ENCODE data around the gene CCL14. TPM values are rescaled to one million over a fixed set of nuclear protein-coding genes. Genes with fewer than 3 reads are reported as not detected.

Gene CCL14
- total RNA-seq, 1 donor from 2014 or later, result 110 TPM

DNA sequence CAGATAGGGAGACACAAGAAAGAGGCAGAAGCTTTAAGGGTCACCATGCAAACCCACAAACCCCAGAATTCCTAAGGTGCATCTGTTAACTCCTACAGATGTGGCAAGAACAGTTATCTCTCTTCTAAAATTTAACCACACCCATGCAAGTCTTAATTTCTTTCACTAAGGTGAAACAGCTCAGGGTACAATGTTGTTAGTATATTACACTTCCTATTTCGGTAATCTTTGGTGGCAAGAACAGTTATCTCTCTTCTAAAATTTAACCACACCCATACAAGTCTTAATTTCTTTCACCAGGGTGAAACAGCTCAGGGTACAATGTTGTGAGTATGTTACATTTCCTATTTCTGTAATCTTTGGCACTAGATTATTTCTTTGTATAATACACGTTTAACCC lies 24.7 kb upstream of the CCL14 start:
- H3K9me3 ChIP-seq, result no peaks in the 10 kb centered on the region
- no peaks in the 10 kb centered on the region for H3K27me3 ChIP-seq
- DNase-seq (no peak), ATAC-seq (no peak)
- TF ChIP-seq, protein P1, sequence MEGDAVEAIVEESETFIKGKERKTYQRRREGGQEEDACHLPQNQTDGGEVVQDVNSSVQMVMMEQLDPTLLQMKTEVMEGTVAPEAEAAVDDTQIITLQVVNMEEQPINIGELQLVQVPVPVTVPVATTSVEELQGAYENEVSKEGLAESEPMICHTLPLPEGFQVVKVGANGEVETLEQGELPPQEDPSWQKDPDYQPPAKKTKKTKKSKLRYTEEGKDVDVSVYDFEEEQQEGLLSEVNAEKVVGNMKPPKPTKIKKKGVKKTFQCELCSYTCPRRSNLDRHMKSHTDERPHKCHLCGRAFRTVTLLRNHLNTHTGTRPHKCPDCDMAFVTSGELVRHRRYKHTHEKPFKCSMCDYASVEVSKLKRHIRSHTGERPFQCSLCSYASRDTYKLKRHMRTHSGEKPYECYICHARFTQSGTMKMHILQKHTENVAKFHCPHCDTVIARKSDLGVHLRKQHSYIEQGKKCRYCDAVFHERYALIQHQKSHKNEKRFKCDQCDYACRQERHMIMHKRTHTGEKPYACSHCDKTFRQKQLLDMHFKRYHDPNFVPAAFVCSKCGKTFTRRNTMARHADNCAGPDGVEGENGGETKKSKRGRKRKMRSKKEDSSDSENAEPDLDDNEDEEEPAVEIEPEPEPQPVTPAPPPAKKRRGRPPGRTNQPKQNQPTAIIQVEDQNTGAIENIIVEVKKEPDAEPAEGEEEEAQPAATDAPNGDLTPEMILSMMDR (IDR thresholded peaks at IDR 0.05), result no peak
- no peak overlapping the region for H3K4me3 ChIP-seq
- no peaks in the 10 kb centered on the region for H3K36me3 ChIP-seq
- intact Hi-C loops (cut with DNase I), result no loop called here
- H3K4me1 ChIP-seq, result no peaks in the 10 kb centered on the region
- H3K27ac ChIP-seq, result no peak overlapping the region

DNA sequence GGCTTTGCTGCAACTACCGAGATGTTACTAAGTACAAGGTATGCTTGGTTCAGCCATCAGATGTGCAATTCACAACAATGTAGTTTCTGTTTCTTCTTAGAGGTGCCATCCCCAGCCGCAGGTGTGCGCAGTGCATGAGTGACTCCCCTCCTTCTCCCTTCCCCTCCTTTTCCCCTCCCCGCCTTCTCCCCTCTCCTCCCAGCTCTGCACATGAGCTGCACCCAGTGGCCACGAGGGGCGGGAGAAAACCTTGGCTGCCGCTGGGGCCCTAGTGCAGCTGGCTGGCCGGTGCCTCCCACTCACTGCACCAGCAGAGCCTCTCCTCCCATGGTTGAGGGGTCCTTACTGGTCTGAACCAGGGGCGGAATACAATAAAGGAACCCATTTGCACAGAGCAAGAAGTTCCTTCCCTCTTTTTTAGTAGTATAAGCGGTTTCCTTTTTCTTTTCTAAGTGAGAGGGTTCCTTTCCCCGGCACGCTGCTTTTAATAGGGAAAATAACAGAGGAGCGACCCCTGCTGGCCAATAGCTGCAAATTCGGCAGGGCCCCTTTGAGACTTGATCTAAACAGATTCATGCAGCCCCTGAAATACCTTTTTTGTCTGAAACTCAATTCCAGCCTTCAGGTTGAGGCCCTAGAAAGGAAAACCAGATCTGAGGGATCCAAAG lies 22.6 kb upstream of the CCL14 start:
- ATAC-seq, result peak; percentile 25

DNA sequence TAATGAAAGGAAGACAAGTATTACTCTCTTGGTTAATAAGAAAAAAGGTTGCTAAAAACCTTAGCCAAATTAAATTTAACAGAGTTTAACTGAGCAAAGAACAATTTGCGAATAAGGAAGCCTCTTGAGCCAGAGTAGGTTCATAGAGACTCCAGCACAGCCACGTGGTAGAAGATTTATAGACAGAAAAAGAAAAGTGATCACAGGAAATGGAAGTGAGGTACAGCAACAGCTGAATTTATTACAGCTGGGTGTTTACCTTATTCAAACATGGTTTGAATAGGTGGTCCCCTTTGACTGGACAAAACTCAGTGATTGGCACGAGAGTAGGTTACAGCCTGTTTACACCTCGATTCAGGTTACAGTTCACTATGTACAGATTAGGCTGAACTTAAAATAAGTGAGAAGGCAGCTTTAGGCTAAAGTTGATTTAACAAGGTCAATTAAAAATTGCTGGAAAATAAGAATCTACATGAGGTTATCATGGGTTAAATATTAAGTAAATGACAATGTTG lies 18.1 kb upstream of the CCL14 start:
- H3K27me3 ChIP-seq, result no peaks in the 10 kb centered on the region
- no peak overlapping the region for H3K4me3 ChIP-seq
- no peaks in the 10 kb centered on the region for H3K4me1 ChIP-seq
- intact Hi-C loops (cut with DNase I), result no loop called here
- no peak overlapping the region for H3K27ac ChIP-seq
- ATAC-seq (no peak), DNase-seq (no peak)
- TF ChIP-seq, protein P1 (IDR thresholded peaks at IDR 0.05), result no peak
- H3K36me3 ChIP-seq, result no peaks in the 10 kb centered on the region
- H3K9me3 ChIP-seq, result no peaks in the 10 kb centered on the region

More for the DNA sequence above, 22.6 kb upstream of the CCL14 start:
- DNase-seq, result no peak
- H3K4me3 ChIP-seq, result no peak overlapping the region
- H3K27ac ChIP-seq, result no peak overlapping the region
- no peaks in the 10 kb centered on the region for H3K36me3 ChIP-seq
- H3K27me3 ChIP-seq, result no peaks in the 10 kb centered on the region
- no peaks in the 10 kb centered on the region for H3K9me3 ChIP-seq
- H3K4me1 ChIP-seq, result no peaks in the 10 kb centered on the region
- TF ChIP-seq, protein P1 (IDR thresholded peaks at IDR 0.05), result peak; percentile 25
- intact Hi-C loops (cut with DNase I), result no loop called here

DNA sequence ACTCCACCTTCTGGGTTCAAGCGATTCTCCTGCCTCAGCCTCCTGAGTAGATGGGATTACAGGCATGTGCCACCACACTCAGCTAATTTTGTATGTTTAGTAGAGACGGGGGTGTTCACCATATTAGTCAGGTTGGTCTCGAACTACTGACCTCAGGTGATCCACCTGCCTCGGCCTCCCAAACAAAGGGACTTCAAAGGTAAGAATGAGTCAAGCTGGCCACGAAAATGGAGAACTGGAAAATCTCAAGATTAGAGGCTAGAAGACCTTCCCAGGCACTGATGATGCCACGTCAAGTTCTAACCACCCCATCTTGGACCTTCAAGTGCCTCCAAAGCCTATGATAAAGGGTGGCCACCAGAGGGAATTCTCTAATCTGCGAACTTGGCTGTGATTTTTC lies 16.1 kb upstream of the CCL14 start:
- Histone ChIP-seq H3K9me3 (no peaks in the 10 kb centered on the region), H3K4me1 (no peaks in the 10 kb centered on the region), H3K27ac (no peak overlapping the region), H3K4me3 (no peak overlapping the region), H3K36me3 (no peaks in the 10 kb centered on the region), H3K27me3 (no peaks in the 10 kb centered on the region)
- intact Hi-C loops (cut with DNase I), result no loop called here
- DNase-seq (no peak), ATAC-seq (no peak)
- TF ChIP-seq, protein P1 (IDR thresholded peaks at IDR 0.05), result no peak

DNA sequence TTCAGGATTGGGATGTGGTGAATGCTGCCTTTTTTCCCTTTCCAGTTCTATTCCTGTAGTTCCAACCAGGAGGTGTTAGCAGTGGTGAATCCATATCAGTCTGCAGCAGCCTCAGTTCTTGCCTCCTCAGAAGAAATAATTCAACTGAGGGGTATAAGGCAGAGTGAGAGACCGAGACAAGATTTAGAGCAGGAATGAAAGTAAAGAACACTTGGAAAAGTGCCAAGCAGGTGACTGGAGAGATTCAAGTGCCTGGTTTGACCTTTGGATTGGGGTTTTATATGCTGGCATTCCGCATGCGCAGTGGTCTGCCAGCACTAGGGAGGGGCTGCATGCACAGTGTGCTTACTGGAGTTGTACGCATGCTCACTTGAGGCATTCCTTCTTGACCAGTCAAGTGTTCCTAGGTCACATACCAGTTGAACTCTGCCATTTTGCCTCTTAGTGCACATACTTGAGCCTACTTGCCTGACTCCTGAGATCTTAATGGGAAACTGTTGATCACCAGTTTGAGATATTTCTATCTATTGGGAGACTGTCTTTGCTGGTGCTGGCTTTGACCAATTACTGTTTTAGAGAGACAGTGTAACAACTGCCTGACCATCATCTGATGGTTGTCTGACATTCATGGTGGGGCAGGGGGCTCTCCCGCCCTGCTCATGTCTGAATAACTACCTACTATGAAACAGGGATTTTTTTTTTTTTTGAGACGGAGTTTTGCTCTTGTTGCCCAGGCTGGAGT lies 15.5 kb upstream of the CCL14 start:
- Histone ChIP-seq H3K36me3 (no peaks in the 10 kb centered on the region), H3K27me3 (no peaks in the 10 kb centered on the region), H3K4me3 (no peak overlapping the region), H3K4me1 (no peaks in the 10 kb centered on the region), H3K27ac (no peak overlapping the region), H3K9me3 (no peaks in the 10 kb centered on the region)
- peak; percentile 70 for DNase-seq
- peak; percentile 52 for ATAC-seq
- TF ChIP-seq, protein P1 (IDR thresholded peaks at IDR 0.05), result no peak
- intact Hi-C loops (cut with DNase I), result no loop called here
